COR-L47 (cell line): Measurements from ENCODE around the gene ATP9A.
"Not testable (repeated sequence)": the region's sequence is repeated elsewhere in the genome, so short reads cannot be mapped to it uniquely, and the experiment has no call there.

Experiments
- DNase-seq: peaks from one replicate; lab custom pipeline; 2025; lab: John Stamatoyannopoulos, UW

Gene ATP9A

GRCh38 chr20:51723026-51723425, 45.2 kb downstream of the ATP9A start:
- DNase-seq = not testable (repeated sequence)

DNA sequence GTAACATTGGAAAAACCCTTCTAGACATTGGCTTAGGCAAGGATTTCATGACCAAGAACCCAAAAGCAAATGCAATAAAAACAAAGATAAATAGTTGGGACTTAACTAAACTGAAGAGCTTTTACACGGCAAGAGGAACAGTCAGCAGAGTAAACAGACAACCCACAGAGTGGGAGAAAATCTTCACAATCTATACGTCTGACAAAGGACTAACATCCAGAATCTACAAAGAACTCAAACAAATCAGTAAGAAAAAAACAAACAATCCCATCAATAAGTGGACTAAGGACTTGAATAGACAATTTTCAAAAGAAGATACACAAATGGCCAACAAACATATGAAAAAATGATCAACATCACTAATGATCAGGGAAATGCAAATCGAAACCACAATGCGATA, 45.9 kb downstream of the ATP9A start:
- DNase-seq = not testable (repeated sequence)

DNA sequence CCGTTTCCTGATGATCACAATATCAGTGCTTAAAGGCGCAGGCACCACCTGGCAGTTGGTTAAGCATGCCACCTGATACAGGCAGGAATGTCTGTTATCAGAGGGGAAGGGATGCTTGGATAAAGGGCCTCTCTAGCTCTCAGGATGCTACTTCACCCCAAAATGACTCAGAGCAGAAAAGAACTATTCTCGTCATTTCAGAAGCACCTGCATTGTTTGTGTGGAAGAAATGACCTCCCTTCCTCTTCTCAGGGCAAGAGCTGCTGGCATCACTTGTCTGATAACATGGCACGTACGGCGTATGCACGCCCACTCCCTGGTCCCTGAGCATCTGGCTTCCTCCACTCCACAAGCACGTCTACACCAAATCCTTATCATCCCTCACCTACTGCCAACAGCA, 47.3 kb downstream of the ATP9A start:
- no peak for DNase-seq

DNA sequence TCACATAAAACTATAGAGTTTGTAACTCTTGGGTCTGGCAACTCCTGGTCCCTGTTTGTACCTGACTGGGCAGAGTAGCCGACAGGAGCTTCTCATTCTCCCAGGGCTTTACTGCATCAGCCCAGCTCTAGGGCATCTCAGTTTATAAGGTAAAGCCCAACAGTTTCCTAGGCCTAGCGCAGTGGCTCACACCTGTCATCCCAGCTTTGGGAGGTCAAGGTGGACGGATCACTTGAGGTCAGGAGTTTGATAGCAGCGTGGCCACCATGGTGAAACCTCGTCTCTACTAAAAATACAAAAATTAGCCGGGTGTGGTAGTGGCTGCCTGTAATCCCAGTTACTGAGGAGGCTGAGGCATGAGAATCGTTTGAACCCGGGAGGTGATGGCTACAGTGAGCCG, 47.8 kb downstream of the ATP9A start:
- no peak for DNase-seq

- no peak for DNase-seq
Measured at GRCh38 chr20:51715856-51716185, 52.4 kb downstream of the ATP9A start.

GRCh38 chr20:51715163-51715855, 52.9 kb downstream of the ATP9A start:
- DNase-seq = no peak

GRCh38 chr20:51713213-51713598, 55.0 kb downstream of the ATP9A start:
- no peak for DNase-seq

GRCh38 chr20:51712501-51713212, 55.5 kb downstream of the ATP9A start:
- no peak for DNase-seq

- no peak for DNase-seq
Measured at GRCh38 chr20:51711426-51711825, 56.8 kb downstream of the ATP9A start.

- DNase-seq = no peak
Measured at GRCh38 chr20:51710361-51710894, 57.8 kb downstream of the ATP9A start.

DNA sequence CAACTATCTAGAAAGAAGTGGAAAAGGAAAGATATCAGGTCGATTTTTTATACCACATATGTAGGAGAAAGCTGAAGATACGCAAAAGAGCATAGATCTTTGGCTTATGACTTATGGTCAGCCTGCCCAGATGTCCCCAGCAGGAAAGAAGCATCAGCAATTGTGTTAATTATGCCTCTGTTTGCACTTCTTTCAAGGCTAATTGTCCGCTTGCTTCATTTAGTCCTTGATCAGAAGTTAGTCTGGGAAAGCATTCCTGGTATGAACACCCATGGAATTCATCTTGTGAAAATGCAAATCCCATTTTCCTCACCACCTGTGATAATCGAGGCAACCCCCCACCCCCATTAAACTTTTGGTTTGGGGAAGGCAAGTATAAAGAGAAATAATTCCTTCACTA, 62.8 kb downstream of the ATP9A start:
- DNase-seq = no peak

GRCh38 chr20:51703400-51704287, 64.5 kb downstream of the ATP9A start:
- no peak for DNase-seq

DNA sequence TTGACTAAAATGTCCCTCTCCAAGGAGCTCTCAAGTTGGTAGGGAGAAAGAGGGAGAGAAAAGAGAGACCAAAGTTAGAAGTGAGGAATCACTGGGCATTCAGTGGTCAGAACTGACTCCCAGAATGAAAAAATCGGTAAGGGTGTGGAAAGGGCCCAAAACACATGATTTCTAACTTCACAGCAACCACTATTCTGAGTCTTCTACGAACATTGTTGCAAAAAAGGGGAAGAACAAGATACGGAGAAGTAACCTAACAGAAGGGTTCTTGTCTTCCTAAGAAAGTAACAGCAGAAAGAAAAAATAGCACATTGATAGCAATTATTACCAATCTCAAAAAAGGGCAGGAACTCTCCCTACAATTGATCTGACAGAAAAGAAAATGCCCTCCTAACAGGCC, 65.6 kb downstream of the ATP9A start:
- no peak for DNase-seq

GRCh38 chr20:51700809-51701285, 67.3 kb downstream of the ATP9A start:
- DNase-seq = no peak

- no peak for DNase-seq
Measured at GRCh38 chr20:51698252-51698651, 69.9 kb downstream of the ATP9A start.

- no peak for DNase-seq
Measured at GRCh38 chr20:51697096-51697826, 70.9 kb downstream of the ATP9A start.

DNA sequence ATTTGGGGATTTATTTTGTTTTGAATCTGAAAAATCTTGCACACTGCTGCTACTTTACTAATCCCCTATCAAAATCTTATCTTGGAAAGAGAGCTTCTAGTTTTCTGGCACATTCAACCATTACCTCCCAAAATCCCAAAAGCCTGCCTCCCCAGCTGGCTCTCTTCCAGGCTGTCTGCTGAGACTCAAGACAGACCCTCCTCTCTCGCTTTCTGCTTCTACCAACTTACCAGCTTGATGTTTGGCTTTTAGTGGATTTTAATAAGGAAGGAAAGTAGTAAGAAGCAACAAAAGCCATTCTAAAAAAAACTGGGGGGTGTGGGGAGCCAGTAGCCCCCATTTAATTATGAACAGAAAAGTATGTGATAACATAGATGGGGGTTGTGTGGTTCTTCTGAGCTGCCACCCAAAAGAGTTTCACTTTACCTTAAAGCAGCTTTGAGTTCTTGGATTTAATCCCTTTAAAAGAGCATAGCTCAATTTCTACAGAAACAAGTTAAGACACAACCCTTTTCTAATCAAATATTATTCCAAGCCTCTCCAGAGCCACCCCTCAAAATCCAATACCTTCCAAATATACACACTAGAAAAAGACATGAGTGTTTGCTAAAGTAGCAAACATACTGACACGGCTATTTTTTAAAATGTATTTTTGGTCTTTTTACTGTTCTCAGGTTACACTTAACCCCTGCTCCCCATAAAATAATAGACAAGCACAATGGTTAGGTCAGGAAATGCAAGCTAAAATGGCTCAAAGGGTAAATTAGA, 71.7 kb downstream of the ATP9A start:
- no peak for DNase-seq

- no peak for DNase-seq
Measured at GRCh38 chr20:51695574-51696303, 72.5 kb downstream of the ATP9A start.

- DNase-seq = no peak
Measured at GRCh38 chr20:51692806-51693400, 75.3 kb downstream of the ATP9A start.

- DNase-seq = no peak
Measured at GRCh38 chr20:51691703-51692102, 76.5 kb downstream of the ATP9A start.
